IPS DF 6.9 (cell line): ENCODE results near the gene IFNA5.

Experiments used
- DNase-seq: peaks from one replicate; pipeline ENCODE4 v3.0.0-alpha.2; 2013; ENCODE audit warnings: low read depth, low spot score
- H3K27ac ChIP-seq: one replicate; pipeline ENCODE4 v1.5.1; 2013; ENCODE audit warnings: low read length, control low read depth
- H3K27me3 ChIP-seq: 2 replicates; pipeline ENCODE4 v1.6.1; 2013; ENCODE audit warnings: mild to moderate bottlenecking, low read length; ENCODE audit not compliant: control insufficient read depth, insufficient read depth
- H3K36me3 ChIP-seq: 2 replicates; pipeline ENCODE4 v1.6.1; 2013; ENCODE audit warnings: low read length; ENCODE audit not compliant: control insufficient read depth, insufficient read depth
- H3K4me1 ChIP-seq: 2 replicates; pipeline ENCODE4 v1.6.1; 2013; ENCODE audit warnings: low read length; ENCODE audit not compliant: control insufficient read depth, insufficient read depth
- H3K4me3 ChIP-seq: 2 replicates; pipeline ENCODE4 v1.5.1; 2013; ENCODE audit warnings: mild to moderate bottlenecking, low read length
- H3K9me3 ChIP-seq: 2 replicates; pipeline ENCODE4 v1.6.1; 2013; ENCODE audit warnings: low read length, inconsistent platforms; ENCODE audit not compliant: control insufficient read depth, insufficient read depth
- WGBS: extraction: QIAGEN DNeasy Blood & Tissue Kit; methylation state at CpG from one replicate; pipeline ENCODE4 v1.1.7; 2013; ENCODE audit warnings: mixed read lengths, missing lambda C conversion rate; ENCODE audit not compliant: insufficient read length, insufficient coverage; 5-methylcytosine and 5-hydroxymethylcytosine counted together

IFNA5 gene

GRCh38 chr9:21289848-21290247, 15.3 kb downstream of the IFNA5 start:
- H3K27ac ChIP-seq, result no peak overlapping the region
- no CpG with 5 or more reads among the region's 2 CpGs for WGBS
- H3K9me3 ChIP-seq, result no peaks in the 10 kb centered on the region
- no peak for DNase-seq
- H3K4me3 ChIP-seq, result no peak overlapping the region
- no peaks in the 10 kb centered on the region for H3K4me1 ChIP-seq
- no peaks in the 10 kb centered on the region for H3K27me3 ChIP-seq
- no peaks in the 10 kb centered on the region for H3K36me3 ChIP-seq

DNA sequence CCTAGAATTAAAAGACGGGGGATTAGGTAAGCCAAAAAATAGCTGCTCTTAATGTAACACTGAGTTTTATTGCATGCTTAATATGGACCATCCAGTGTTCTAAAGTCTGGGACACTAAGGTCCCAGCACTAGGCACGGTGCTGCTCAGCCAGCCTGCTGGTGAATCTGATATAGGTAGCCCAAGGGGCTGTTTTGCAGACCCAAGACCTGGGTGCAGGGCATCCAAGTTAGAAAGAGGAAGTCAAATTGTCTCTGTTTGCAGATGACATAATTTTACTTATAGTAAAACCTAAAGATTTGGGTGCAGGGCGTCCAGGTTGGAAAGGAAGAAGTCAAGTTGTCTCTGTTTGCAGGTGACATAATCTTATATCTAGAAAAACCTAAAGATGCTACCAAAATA, 17.8 kb downstream of the IFNA5 start:
- Histone ChIP-seq H3K4me1 (no peaks in the 10 kb centered on the region), H3K27me3 (no peaks in the 10 kb centered on the region), H3K9me3 (no peaks in the 10 kb centered on the region), H3K27ac (no peak overlapping the region), H3K36me3 (no peaks in the 10 kb centered on the region), H3K4me3 (no peak overlapping the region)
- no peak for DNase-seq
- WGBS, result no CpG with 5 or more reads among the region's 3 CpGs

GRCh38 chr9:21286659-21287058, 18.5 kb downstream of the IFNA5 start:
- Histone ChIP-seq H3K27me3 (no peaks in the 10 kb centered on the region), H3K9me3 (no peaks in the 10 kb centered on the region), H3K4me1 (no peaks in the 10 kb centered on the region), H3K36me3 (no peaks in the 10 kb centered on the region), H3K27ac (no peak overlapping the region), H3K4me3 (no peak overlapping the region)
- WGBS, result no CpG with 5 or more reads among the region's 5 CpGs
- DNase-seq, result no peak

- H3K4me3 ChIP-seq, result no peak overlapping the region
- no peak for DNase-seq
- WGBS, result no CpG with 5 or more reads among the region's 5 CpGs
- H3K4me1 ChIP-seq, result no peaks in the 10 kb centered on the region
- no peaks in the 10 kb centered on the region for H3K27me3 ChIP-seq
- no peaks in the 10 kb centered on the region for H3K9me3 ChIP-seq
- H3K27ac ChIP-seq, result no peak overlapping the region
- no peaks in the 10 kb centered on the region for H3K36me3 ChIP-seq
Measured at GRCh38 chr9:21286099-21286498, 19.0 kb downstream of the IFNA5 start.

DNA sequence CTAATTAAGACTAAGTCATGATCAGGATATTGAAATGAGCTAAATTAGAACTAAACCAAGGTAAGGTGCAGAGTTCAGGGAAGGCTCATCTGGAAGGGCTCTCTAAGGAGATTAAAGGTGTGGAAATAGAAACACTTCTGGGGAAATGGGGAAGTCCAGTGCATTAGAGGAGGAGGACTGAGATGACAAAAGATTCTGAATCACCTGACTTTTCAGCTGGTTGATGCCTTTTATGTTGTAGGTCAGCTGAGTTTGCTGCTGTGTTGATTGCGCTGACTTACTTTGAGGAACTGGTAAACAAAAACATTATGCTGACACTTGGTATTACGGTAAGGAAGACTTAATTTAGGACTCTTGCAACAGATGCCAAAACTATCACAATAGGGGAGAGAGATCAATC, 23.8 kb downstream of the IFNA5 start:
- H3K4me1 ChIP-seq, result no peaks in the 10 kb centered on the region
- no peaks in the 10 kb centered on the region for H3K27me3 ChIP-seq
- DNase-seq, result no peak
- no CpG with 5 or more reads among the region's 2 CpGs for WGBS
- no peak overlapping the region for H3K4me3 ChIP-seq
- no peaks in the 10 kb centered on the region for H3K9me3 ChIP-seq
- H3K27ac ChIP-seq, result no peak overlapping the region
- H3K36me3 ChIP-seq, result no peaks in the 10 kb centered on the region

- H3K4me3 ChIP-seq, result no peak overlapping the region
- no peak for DNase-seq
- H3K36me3 ChIP-seq, result no peaks in the 10 kb centered on the region
- no CpG with 5 or more reads among the region's 2 CpGs for WGBS
- H3K9me3 ChIP-seq, result no peaks in the 10 kb centered on the region
- H3K4me1 ChIP-seq, result no peaks in the 10 kb centered on the region
- peaks cover 28% of the 10 kb centered on the region for H3K27me3 ChIP-seq
- H3K27ac ChIP-seq, result no peak overlapping the region
Measured at GRCh38 chr9:21268347-21268657, 36.8 kb downstream of the IFNA5 start.

DNA sequence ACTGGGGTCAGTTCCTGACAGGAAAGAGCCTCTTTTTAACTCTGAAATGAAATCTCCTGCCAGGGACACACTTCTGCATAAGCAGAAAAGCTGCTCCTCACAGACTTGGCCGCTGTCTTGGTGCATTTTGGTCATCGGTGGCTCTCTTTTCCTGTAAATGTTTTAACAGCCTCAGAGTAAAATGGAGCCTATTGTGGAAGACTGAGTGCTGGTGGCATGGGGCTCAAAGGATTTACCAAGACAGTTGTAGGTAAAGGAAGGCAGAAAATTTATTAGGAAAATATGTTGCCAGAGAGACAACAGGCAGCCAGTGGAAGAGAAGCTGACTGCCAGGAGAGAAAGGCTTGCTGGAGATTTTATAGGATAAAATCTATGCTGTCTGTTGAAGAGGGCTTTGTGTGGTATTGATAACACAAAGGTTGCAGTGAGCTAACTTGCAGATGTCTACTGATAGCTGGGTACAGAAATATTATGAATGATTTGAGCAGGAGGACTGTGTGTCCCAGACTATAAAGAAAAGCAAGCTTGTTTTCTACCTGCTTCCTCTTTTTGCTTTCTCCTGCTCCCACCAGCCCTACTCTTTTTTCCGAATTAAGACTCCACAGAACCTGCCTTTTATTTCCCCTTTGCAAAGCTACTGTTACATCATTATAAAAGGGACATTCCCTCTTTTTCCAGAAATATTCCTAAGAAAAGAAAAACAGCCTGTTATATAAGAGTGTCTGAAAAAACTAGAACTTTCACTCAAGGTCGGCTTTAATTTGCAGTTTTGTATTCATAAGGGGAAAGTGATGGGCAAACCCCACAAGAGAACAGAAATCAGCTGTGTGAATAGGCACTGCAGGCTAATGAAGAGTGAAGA, 37.4 kb downstream of the IFNA5 start:
- Histone ChIP-seq H3K27ac (no peak overlapping the region), H3K27me3 (peaks cover 28% of the 10 kb centered on the region), H3K4me3 (no peak overlapping the region), H3K4me1 (no peaks in the 10 kb centered on the region), H3K9me3 (no peaks in the 10 kb centered on the region), H3K36me3 (no peaks in the 10 kb centered on the region)
- whole genome bisulfite sequencing, result no CpG with 5 or more reads among the region's 4 CpGs
- DNase-seq, result no peak

DNA sequence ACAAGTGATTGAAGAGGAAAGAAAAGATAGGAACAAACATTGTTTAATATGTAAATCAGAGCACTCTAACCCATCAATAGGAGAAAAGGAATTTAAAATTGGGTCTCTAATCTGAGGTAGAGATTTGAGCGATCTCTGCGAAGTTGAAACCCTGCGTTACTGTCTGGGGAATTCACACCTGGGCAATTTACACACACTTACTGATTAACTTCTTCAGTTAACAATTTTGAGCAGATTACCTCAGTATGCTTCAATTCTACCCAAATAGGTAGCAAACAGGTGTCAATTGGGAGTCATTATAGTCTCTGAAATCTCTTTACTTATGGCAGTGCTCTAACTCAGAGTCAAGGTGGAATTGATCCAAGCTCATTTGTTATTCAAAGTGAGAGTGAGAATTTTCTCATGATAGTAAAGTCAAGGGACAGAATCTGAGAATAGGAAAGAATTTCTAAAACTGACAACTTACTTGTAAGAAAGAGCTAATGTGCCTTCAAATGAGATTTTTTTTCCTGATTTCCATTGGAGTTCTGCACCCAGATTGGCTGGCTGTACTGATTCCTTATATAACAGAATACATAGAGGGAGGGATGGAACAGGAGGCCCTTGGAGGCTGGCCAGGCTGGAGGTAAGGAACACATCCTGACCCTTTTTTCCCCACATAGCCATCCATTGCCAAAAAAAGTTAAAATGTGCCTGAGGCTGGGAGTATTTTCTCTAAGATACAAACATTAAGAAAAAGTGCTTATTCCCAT, 38.2 kb downstream of the IFNA5 start:
- no peak for DNase-seq
- Histone ChIP-seq H3K4me3 (no peak overlapping the region), H3K4me1 (no peaks in the 10 kb centered on the region), H3K9me3 (no peaks in the 10 kb centered on the region), H3K36me3 (no peaks in the 10 kb centered on the region), H3K27me3 (peaks cover 28% of the 10 kb centered on the region), H3K27ac (no peak overlapping the region)
- WGBS, result no CpG with 5 or more reads among the region's 3 CpGs

DNA sequence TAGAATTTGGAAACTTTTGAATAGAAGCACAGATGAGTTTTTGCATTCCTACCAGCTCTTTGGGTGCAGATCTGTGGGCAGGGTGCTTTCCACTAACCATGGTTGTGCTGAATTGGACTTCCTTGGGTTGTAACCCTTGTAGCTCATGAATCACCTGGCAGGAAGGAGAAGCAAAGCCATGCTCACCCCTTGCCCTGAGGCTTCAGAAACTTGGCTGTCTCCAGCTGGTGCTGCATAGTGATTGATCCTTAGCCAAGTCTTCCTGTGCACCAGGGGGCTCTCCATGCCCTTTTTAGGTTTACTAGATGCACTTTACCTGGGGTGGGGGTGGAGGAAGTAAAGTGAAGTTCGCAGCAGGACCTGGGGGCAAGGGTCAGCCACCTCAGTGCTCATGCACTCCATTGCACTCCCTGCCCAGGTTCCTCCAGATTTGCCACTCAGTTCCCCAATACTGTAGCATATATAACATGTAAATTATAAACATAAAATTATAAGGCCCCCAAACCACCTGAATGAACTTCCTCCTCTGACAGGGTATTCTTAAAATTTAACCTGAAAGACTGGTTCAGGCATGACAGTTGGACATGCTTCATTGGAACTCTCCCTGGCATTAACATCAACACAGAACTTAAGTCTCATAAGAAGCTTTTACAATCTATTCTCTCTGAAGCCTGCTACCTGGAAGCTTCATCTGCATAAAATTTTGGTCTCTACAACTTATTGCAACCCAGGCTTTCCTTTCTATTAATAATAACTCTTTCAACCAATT, 39.5 kb downstream of the IFNA5 start:
- Histone ChIP-seq H3K9me3 (no peaks in the 10 kb centered on the region), H3K27me3 (peaks cover 28% of the 10 kb centered on the region), H3K36me3 (no peaks in the 10 kb centered on the region), H3K4me3 (no peak overlapping the region), H3K27ac (no peak overlapping the region), H3K4me1 (no peaks in the 10 kb centered on the region)
- WGBS, result no CpG with 5 or more reads among the region's 1 CpG
- DNase-seq, result no peak

DNA sequence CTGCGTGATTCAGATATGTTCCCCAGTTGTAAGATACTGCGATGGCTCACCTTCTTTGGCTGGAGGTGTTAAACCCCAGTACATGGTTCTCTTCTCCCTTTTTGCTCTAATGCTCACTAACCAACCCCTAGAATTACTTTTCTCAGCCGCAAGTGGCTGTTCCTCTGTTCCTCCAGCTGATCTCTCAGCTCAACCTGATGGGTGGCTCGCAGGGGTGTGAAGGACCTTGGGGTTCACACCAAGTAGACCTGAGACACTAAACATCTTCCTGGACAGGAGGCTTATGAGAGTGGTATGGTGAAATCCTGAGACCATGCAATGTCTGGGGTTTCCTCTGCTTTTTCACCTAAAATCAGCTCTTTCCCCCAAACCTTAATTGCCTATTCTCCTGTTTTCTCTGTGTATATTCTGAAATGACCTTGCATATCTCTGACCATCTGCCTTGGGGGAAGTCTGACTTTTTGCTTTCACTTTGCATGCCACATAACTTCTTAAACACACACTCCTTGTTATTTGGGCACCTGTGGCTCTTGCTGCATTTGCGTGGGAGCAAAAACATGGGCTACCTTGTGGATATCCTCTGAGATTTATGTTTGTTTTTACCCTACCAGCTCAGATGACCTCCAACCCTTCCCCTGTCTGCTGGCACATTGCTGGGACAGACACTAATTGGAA, 49.4 kb downstream of the IFNA5 start:
- Histone ChIP-seq H3K27me3 (no peaks in the 10 kb centered on the region), H3K4me3 (no peak overlapping the region)
- no CpG with 5 or more reads among the region's 5 CpGs for WGBS

More for the DNA sequence above, 49.4 kb downstream of the IFNA5 start:
- Histone ChIP-seq H3K4me1 (peaks cover 3% of the 10 kb centered on the region; the same call in 1 of the 2 replicates), H3K9me3 (no peaks in the 10 kb centered on the region), H3K36me3 (no peaks in the 10 kb centered on the region), H3K27ac (no peak overlapping the region)
- no peak for DNase-seq
